ENCODE measurements around the gene NOVA2. TPM values are rescaled to one million over a fixed set of nuclear protein-coding genes. Genes with fewer than 3 reads are reported as not detected.

The NOVA2 gene
- total and polyA plus RNA-seq, 9 of the 15 experiments (the other 6 are each of a cell fraction or from before 2014, with no cell fraction given) = not detected

- TF ChIP-seq TGIF2 (CRISPR knock-in tag; IDR thresholded peaks at IDR 0.05) (no peak), JUN (IDR thresholded peaks at IDR 0.05; ENCODE audit: borderline replicate concordance, low read depth, low read length) (peak; percentile 18; the same call in 1 of the 2 replicates), JUN (CRISPR knock-in tag; IDR thresholded peaks at IDR 0.05; ENCODE audit: borderline replicate concordance) (no peak), ZNF511 (CRISPR knock-in tag; IDR thresholded peaks at IDR 0.05) (no peak), SMARCA5 (IDR thresholded peaks at IDR 0.05) (no peak), RBM39 (optimal IDR thresholded peaks at IDR 0.05; ENCODE audit: low read depth, low read length) (no peak), CEBPG (CRISPR knock-in tag; IDR thresholded peaks at IDR 0.05) (no peak), CEBPG (tag; conservative IDR thresholded peaks at IDR 0.05 in 1 of 2, IDR thresholded peaks at IDR 0.05 in 1 of 2) (no peak), NRF1 (conservative IDR thresholded peaks at IDR 0.05 in 1 of 2, IDR thresholded peaks at IDR 0.05 in 1 of 2) (peak; percentile 97 to 98), ZNF398 (CRISPR knock-in tag; IDR thresholded peaks at IDR 0.05) (no peak), SPI1 (IDR thresholded peaks at IDR 0.05; ENCODE audit: borderline replicate concordance, low read depth, low read length) (no peak), ZFP91 (CRISPR knock-in tag; IDR thresholded peaks at IDR 0.05) (no peak), SIX5 (IDR thresholded peaks at IDR 0.05; ENCODE audit: borderline replicate concordance in 1 of 2, insufficient read depth in 1 of 2, low read depth in 1 of 2, low read length in 2 of 2) (no peak), STAT5A (IDR thresholded peaks at IDR 0.05; ENCODE audit: borderline replicate concordance, low read length) (no peak), CSDE1 (IDR thresholded peaks at IDR 0.05) (no peak), NCOA4 (IDR thresholded peaks at IDR 0.05; ENCODE audit: partially characterized antibody) (no peak), CBX8 (IDR thresholded peaks at IDR 0.05; ENCODE audit: borderline replicate concordance, extremely low read depth, low read depth, low read length, poor library complexity, severe bottlenecking) (no peak), E2F8 (IDR thresholded peaks at IDR 0.05; ENCODE audit: low read depth, partially characterized antibody) (no peak), ETS1 (conservative IDR thresholded peaks at IDR 0.05; ENCODE audit: control insufficient read depth, low read depth, low read length) (no peak)
These were observed 21.5 kb upstream of the NOVA2 start, which contains the start of gene CCDC61 (continued) for GRCh38 chr19:45994998-45995714.
